Caco-2 (cell line): ENCODE results near the gene CRIP1. TPM values are rescaled to one million over a fixed set of nuclear protein-coding genes. Genes with fewer than 3 reads are reported as not detected.

Experiments
- BruUV-seq: library from RNA; stranded (reverse); fragments of 400-500 nt; replicated peaks from 2 replicates; lab custom pipeline; 2021; lab: Mats Ljungman, UMichigan
- CTCF ChIA-PET: fragments of 300-600 bp; sonication (Branson Sonifier 250); formaldehyde crosslinking; loops from one replicate; lab custom pipeline; 2022; ENCODE audit warnings: antibody characterized with exemption; lab: Charles Lee
- POLR2A ChIA-PET: fragments of 300-600 bp; sonication (Branson Sonifier 250); formaldehyde crosslinking; loops from one replicate; lab custom pipeline; 2022; ENCODE audit warnings: antibody characterized with exemption; lab: Charles Lee
- DNase-seq, 2 experiments: peaks; one replicate each; pipeline versions ENCODE4 v3.0.0 to v3.0.0-alpha.2; 2020 to 2022
- H3K27me3 ChIP-seq: replicated peaks from 2 replicates; pipeline ENCODE4 v1.6.0; 2011; ENCODE audit warnings: low read length; ENCODE audit not compliant: control insufficient read depth, insufficient read depth
- H3K36me3 ChIP-seq: 2 replicates; pipeline ENCODE4 v1.5.1; 2011; ENCODE audit warnings: low read length; ENCODE audit not compliant: control insufficient read depth, insufficient read depth
- H3K4me1 ChIP-seq: fragments of 250-450 bp; sonication (Bioruptor Pico); 2 replicates; pipeline ENCODE4 v1.5.1; 2020; ENCODE audit warnings: mild to moderate bottlenecking
- H3K4me3 ChIP-seq: 2 replicates; pipeline ENCODE4 v1.5.1; 2011; ENCODE audit warnings: low read depth, mild to moderate bottlenecking, control low read depth, low read length
- H3K9me3 ChIP-seq: fragments of 250-450 bp; sonication (Bioruptor Pico); 2 replicates; pipeline ENCODE4 v1.5.1; 2020; ENCODE audit warnings: mild to moderate bottlenecking, moderate library complexity
- H3K27ac Mint-ChIP-seq: one replicate; pipeline ENCODE4 v1.8.0; 2022; ENCODE audit warnings: mixed read lengths; ENCODE audit not compliant: unreplicated experiment
- H3K27me3 Mint-ChIP-seq: one replicate; pipeline ENCODE4 v1.8.0; 2022; ENCODE audit warnings: mixed read lengths; ENCODE audit not compliant: insufficient read depth, unreplicated experiment
- H3K36me3 Mint-ChIP-seq: one replicate; pipeline ENCODE4 v1.8.0; 2022; ENCODE audit warnings: mild to moderate bottlenecking, mixed read lengths; ENCODE audit not compliant: insufficient read depth, unreplicated experiment
- H3K4me1 Mint-ChIP-seq: one replicate; pipeline ENCODE4 v1.8.0; 2022; ENCODE audit warnings: low read depth, mixed read lengths; ENCODE audit not compliant: unreplicated experiment
- H3K4me3 Mint-ChIP-seq: one replicate; pipeline ENCODE4 v1.8.0; 2022; ENCODE audit warnings: mild to moderate bottlenecking, moderate library complexity, mixed read lengths; ENCODE audit not compliant: unreplicated experiment
- H3K9me3 Mint-ChIP-seq: one replicate; pipeline ENCODE4 v1.8.0; 2022; ENCODE audit warnings: mixed read lengths; ENCODE audit not compliant: unreplicated experiment
- intact Hi-C: fragments of 100-400 bp; cut with micrococcal nuclease; formaldehyde crosslinking; loops from one replicate; pipeline ENCODE4 v1.10.0; 2022; ENCODE audit not compliant: unreplicated experiment
- total RNA-seq: library from RNA; stranded (reverse); gene quantifications from 2 replicates; pipeline ENCODE4 v1.2.3, GENCODE V29; 2022
- TF ChIP-seq, protein P1 (sequence below), 2 experiments: fragments of 200-600 bp in 1 of 2; IDR thresholded peaks; 1 replicate in 1 of 2; 2 replicates in 1 of 2; pipeline versions ENCODE4 v1.5.1 to v1.8.0; 2011 to 2022; ENCODE audit warnings: antibody characterized with exemption in 1 of 2, control low read depth in 1 of 2, inconsistent platforms in 1 of 2, low read depth in 1 of 2, low read length in 1 of 2, mild to moderate bottlenecking in 1 of 2, moderate library complexity in 1 of 2; ENCODE audit not compliant: insufficient read depth in 1 of 2, severe bottlenecking in 1 of 2, unreplicated experiment in 1 of 2

Gene CRIP1
- total RNA-seq, 1 experiment from 2014 or later = 75.1 TPM

DNA sequence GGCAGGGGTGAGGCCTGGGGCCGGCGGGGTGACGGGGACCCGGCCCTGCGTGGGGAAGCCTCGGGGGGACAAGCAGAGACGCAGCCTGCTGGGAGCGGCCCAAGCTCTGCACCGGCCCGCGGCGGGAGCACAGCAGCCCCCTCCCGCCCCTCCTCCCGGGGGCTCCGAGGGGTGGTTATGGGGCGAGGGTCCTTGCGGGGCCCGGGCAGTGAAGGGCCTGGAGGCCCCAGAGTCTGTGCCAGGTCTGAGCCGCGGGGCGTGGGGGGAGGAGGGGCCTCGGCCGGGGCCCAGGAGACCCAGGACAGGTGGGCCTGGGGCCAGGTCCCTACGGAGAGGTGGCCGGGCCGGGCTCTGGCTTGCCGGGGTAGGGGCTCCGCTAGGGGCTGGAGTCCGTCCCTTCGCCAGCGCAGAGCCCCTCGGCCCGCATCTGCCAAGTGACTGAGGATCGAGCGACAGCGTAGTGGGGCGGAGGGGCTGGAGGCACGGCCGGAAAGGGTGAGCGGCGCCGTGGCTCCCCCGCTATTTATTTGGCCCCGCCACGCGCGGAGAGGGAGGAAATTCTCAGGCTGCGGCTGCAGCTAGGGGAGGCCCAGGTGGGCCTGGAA is 40.2 kb downstream of the CRIP1 start:
- peak overlapping the region; percentile 40 for H3K4me3 ChIP-seq

GRCh38 chr14:105527381-105527825 is 40.7 kb downstream of the CRIP1 start:
- H3K4me1 ChIP-seq = peaks cover 12% of the 10 kb centered on the region
- no peak for DNase-seq
- Mint-ChIP-seq H3K27ac (no peak overlapping the region), H3K4me3 (peak overlapping the region; percentile 62), H3K9me3 (no peaks in the 10 kb centered on the region), H3K36me3 (peaks cover 5% of the 10 kb centered on the region), H3K27me3 (peaks cover 7% of the 10 kb centered on the region), H3K4me1 (no peaks in the 10 kb centered on the region)
- POLR2A ChIA-PET = no interaction called here
- TF ChIP-seq, protein P1, sequence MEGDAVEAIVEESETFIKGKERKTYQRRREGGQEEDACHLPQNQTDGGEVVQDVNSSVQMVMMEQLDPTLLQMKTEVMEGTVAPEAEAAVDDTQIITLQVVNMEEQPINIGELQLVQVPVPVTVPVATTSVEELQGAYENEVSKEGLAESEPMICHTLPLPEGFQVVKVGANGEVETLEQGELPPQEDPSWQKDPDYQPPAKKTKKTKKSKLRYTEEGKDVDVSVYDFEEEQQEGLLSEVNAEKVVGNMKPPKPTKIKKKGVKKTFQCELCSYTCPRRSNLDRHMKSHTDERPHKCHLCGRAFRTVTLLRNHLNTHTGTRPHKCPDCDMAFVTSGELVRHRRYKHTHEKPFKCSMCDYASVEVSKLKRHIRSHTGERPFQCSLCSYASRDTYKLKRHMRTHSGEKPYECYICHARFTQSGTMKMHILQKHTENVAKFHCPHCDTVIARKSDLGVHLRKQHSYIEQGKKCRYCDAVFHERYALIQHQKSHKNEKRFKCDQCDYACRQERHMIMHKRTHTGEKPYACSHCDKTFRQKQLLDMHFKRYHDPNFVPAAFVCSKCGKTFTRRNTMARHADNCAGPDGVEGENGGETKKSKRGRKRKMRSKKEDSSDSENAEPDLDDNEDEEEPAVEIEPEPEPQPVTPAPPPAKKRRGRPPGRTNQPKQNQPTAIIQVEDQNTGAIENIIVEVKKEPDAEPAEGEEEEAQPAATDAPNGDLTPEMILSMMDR (IDR thresholded peaks at IDR 0.05; ENCODE audit: insufficient read depth in 1 of 2, low read depth in 1 of 2, low read length in 1 of 2, severe bottlenecking in 1 of 2, unreplicated experiment in 1 of 2) = no peak
- CTCF ChIA-PET = interaction anchor here (1.5 kb wide), 2 partner anchors 37 to 47 kb away, joined by 10 to 11 read pairs; no protein-coding TSS in a partner anchor
- H3K36me3 ChIP-seq = no peaks in the 10 kb centered on the region
- no peak overlapping the region; the same call in 1 of the 2 replicates for H3K4me3 ChIP-seq
- no peaks in the 10 kb centered on the region for H3K9me3 ChIP-seq
- BruUV-seq = no TSS peak
- intact Hi-C loops = loop anchor here (5.0 kb wide), 1 partner anchor 35 kb away; the partner anchor contains the start of gene TEDC1
- no peaks in the 10 kb centered on the region for H3K27me3 ChIP-seq

More for the DNA sequence above, 40.2 kb downstream of the CRIP1 start:
- no peaks in the 10 kb centered on the region for H3K9me3 Mint-ChIP-seq
- peaks cover 12% of the 10 kb centered on the region for H3K4me1 ChIP-seq
- peaks cover 9% of the 10 kb centered on the region for H3K27me3 Mint-ChIP-seq
- H3K27ac Mint-ChIP-seq = no peak overlapping the region
- intact Hi-C loops = loop anchor here (5.0 kb wide), 1 partner anchor 35 kb away; the partner anchor contains the start of gene TEDC1
- no TSS peak for BruUV-seq
- H3K27me3 ChIP-seq = no peaks in the 10 kb centered on the region
- H3K4me1 Mint-ChIP-seq = no peaks in the 10 kb centered on the region
- peak overlapping the region; percentile 62 for H3K4me3 Mint-ChIP-seq
- H3K36me3 Mint-ChIP-seq = peaks cover 5% of the 10 kb centered on the region
- TF ChIP-seq, protein P1 (IDR thresholded peaks at IDR 0.05; ENCODE audit: insufficient read depth in 1 of 2, low read depth in 1 of 2, low read length in 1 of 2, severe bottlenecking in 1 of 2, unreplicated experiment in 1 of 2) = no peak
- POLR2A ChIA-PET = no interaction called here
- CTCF ChIA-PET = no interaction called here
- H3K36me3 ChIP-seq = no peaks in the 10 kb centered on the region
- H3K9me3 ChIP-seq = no peaks in the 10 kb centered on the region
- DNase-seq = no peak

- Histone ChIP-seq H3K36me3 (no peaks in the 10 kb centered on the region), H3K4me1 (peaks cover 12% of the 10 kb centered on the region), H3K4me3 (peak overlapping the region; percentile 31), H3K27me3 (no peaks in the 10 kb centered on the region), H3K9me3 (no peaks in the 10 kb centered on the region)
- Mint-ChIP-seq H3K27ac (no peak overlapping the region), H3K9me3 (no peaks in the 10 kb centered on the region), H3K36me3 (peaks cover 5% of the 10 kb centered on the region), H3K4me3 (peak overlapping the region; percentile 62), H3K4me1 (no peaks in the 10 kb centered on the region), H3K27me3 (peaks cover 7% of the 10 kb centered on the region)
- intact Hi-C loops = loop anchor here (2.0 to 5.0 kb wide), 2 partner anchors 36 to 157 kb away; partner anchors contain the start of gene TEDC1
- TF ChIP-seq, protein P1 (IDR thresholded peaks at IDR 0.05; ENCODE audit: insufficient read depth in 1 of 2, low read depth in 1 of 2, low read length in 1 of 2, severe bottlenecking in 1 of 2, unreplicated experiment in 1 of 2) = peak; percentile 74 to 76
- ChIA-PET CTCF (interaction anchor here (0.6 to 1.5 kb wide), 6 partner anchors 9 to 1288 kb away, joined by 4 to 11 read pairs (median 5); no protein-coding TSS in a partner anchor), POLR2A (no interaction called here)
- no TSS peak for BruUV-seq
- DNase-seq = peak in 1 of 2 experiments; percentile 83
Measured at GRCh38 chr14:105527826-105528585, 41.3 kb downstream of the CRIP1 start.
